Spleen (tissue), 7 donors: ENCODE data around the gene CERCAM.

Source experiments
- POLR2A ChIP-seq, 3 donors: fragments of 450-650 bp; IDR thresholded peaks; one replicate each; pipeline ENCODE4 v1.5.1; 2017; ENCODE audit warnings: antibody characterized with exemption in 3 of 3, mild to moderate bottlenecking in 1 of 3
- POLR2AphosphoS5 ChIP-seq, 3 donors: sonication (generic); formaldehyde crosslinking; IDR thresholded peaks; one replicate each; pipeline ENCODE4 v1.5.1; 2017; ENCODE audit warnings: antibody characterized with exemption in 3 of 3
- TF ChIP-seq, protein P1 (sequence below), 11 experiments: fragments of 200-600 bp in 7 of 11; fragments of 450-650 bp in 4 of 11; sonication (generic) in 4 of 11; IDR thresholded peaks in 8 of 11; conservative IDR thresholded peaks in 3 of 11; 1 replicate in 7 of 11; 2 replicates in 4 of 11; pipeline versions ENCODE4 v1.4.0 to v1.8.0; 2016 to 2021; ENCODE audit warnings: antibody characterized with exemption in 11 of 11, inconsistent platforms in 4 of 11, mild to moderate bottlenecking in 1 of 11
- donor health status: DM: no; HTN: no; CAD: no; lungs with moderate emphysema.
- donor health status: DM: no; HTN: no; CAD: no.
- donor health status: DM: no; HTN: no; CAD: no.

DNA sequence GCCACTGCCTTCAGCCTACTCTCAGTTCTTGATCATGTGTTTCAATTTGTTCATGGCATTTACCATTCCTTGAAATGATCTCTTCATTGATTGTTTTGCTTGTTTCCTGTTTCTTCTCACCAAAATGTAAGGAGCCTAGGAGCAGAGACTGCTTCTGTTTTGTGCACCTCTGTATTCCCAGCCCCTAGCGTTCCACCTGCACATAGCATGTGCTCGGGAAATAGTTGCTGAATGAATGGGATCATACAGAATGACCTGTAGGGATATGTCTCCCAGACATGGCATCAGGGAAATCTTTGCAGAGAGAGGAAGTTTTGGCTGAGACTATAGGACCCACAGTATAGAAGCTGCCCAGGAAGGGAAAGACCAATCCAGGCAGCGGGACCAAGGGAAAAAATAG is 6.2 kb upstream of the CERCAM start:
- TF ChIP-seq POLR2A (IDR thresholded peaks at IDR 0.05), result no peak
- TF ChIP-seq POLR2AphosphoS5 (IDR thresholded peaks at IDR 0.05), result no peak
- TF ChIP-seq, protein P1, sequence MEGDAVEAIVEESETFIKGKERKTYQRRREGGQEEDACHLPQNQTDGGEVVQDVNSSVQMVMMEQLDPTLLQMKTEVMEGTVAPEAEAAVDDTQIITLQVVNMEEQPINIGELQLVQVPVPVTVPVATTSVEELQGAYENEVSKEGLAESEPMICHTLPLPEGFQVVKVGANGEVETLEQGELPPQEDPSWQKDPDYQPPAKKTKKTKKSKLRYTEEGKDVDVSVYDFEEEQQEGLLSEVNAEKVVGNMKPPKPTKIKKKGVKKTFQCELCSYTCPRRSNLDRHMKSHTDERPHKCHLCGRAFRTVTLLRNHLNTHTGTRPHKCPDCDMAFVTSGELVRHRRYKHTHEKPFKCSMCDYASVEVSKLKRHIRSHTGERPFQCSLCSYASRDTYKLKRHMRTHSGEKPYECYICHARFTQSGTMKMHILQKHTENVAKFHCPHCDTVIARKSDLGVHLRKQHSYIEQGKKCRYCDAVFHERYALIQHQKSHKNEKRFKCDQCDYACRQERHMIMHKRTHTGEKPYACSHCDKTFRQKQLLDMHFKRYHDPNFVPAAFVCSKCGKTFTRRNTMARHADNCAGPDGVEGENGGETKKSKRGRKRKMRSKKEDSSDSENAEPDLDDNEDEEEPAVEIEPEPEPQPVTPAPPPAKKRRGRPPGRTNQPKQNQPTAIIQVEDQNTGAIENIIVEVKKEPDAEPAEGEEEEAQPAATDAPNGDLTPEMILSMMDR (IDR thresholded peaks at IDR 0.05 in 8 of 11, conservative IDR thresholded peaks at IDR 0.05 in 3 of 11), result no peak
